GM21367 (cell line): Measurements from ENCODE around the gene HDAC4.

ENCODE experiments used
- ATAC-seq: cut with Tn5 transposase; IDR thresholded peaks from one replicate; pipeline ENCODE4 v1.9.1; 2021; ENCODE audit not compliant: unreplicated experiment

Gene HDAC4

GRCh38 chr2:239162141-239162821 is 238.5 kb downstream of the HDAC4 start:
- ATAC-seq: no peak

- ATAC-seq: no peak
These were observed 239.1 kb downstream of the HDAC4 start for GRCh38 chr2:239161711-239162140.

- no peak for ATAC-seq
These were observed 240.3 kb downstream of the HDAC4 start for GRCh38 chr2:239160226-239161143.

GRCh38 chr2:239159476-239159911 is 241.3 kb downstream of the HDAC4 start:
- no peak for ATAC-seq

- ATAC-seq: no peak
These were observed 242.0 kb downstream of the HDAC4 start for GRCh38 chr2:239158641-239159475.

GRCh38 chr2:239157771-239158170 is 243.0 kb downstream of the HDAC4 start:
- no peak for ATAC-seq

- ATAC-seq: no peak
These were observed 243.6 kb downstream of the HDAC4 start for GRCh38 chr2:239157269-239157668.

GRCh38 chr2:239156516-239157265 is 244.1 kb downstream of the HDAC4 start:
- no peak for ATAC-seq

GRCh38 chr2:239155806-239156480 is 244.9 kb downstream of the HDAC4 start:
- ATAC-seq: no peak

GRCh38 chr2:239154971-239155805 is 245.6 kb downstream of the HDAC4 start:
- ATAC-seq: no peak

GRCh38 chr2:239153806-239154591 is 246.8 kb downstream of the HDAC4 start:
- ATAC-seq: no peak

- no peak for ATAC-seq
These were observed 247.9 kb downstream of the HDAC4 start for GRCh38 chr2:239152916-239153305.

GRCh38 chr2:239152239-239152915 is 248.4 kb downstream of the HDAC4 start:
- no peak for ATAC-seq

GRCh38 chr2:239151201-239152131 is 249.4 kb downstream of the HDAC4 start:
- no peak for ATAC-seq

GRCh38 chr2:239150125-239151011 is 250.5 kb downstream of the HDAC4 start:
- no peak for ATAC-seq

GRCh38 chr2:239149501-239149900 is 251.3 kb downstream of the HDAC4 start:
- no peak for ATAC-seq
